HG03025 (cell line): ENCODE results near the gene STX8.
A peak's percentile ranks its signal among the peaks of the same experiment; 100 is the strongest.
"Not testable (repeated sequence)": the region's sequence is repeated elsewhere in the genome, so short reads cannot be mapped to it uniquely, and the experiment has no call there.

Experiments used
- ATAC-seq: cut with Tn5 transposase; IDR thresholded peaks from one replicate; pipeline ENCODE4 v1.9.1; 2021; ENCODE audit warnings: mild to moderate bottlenecking, moderate library complexity; ENCODE audit not compliant: unreplicated experiment, low FRiP score

Gene STX8

DNA sequence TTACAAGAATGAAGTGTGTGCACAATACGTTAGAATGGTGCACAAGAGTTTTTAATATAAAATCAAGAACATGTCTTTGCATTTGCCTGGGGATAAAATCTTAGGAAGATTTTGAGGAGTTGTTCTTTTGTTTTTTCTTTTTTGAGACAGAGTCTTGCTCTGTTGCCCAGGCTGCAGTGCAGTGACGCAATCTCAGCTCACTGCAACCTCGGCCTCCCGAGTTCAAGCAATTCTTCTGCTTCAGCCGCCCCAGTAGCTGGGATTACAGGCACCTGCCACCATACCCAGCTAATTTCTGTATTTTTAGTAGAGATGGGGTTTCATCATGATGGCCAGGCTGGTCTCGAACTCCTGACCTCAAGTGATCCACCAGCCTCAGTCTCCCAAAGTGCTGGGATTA is 128.3 kb downstream of the STX8 start:
- ATAC-seq: not testable (repeated sequence)

GRCh38 chr17:9446528-9446927 is 129.1 kb downstream of the STX8 start:
- no peak for ATAC-seq

DNA sequence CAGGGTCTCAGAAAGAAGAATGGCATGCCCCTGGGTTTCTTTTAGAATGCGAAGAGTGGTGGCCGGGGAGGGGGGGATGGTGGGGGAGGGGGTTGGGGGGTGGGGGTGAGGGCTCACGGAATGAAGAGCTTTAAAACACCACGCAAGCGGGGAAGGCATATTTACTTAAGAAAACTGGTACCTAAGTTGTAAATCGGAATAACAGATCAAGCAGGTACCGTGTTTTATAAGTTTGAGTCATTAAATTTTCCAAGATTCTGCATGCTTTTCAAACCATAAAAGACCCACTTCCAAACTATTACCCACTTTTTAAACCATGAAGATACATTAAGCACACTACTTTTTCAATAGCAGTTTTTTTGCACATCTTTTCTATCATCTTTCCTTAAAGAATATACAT is 130.2 kb downstream of the STX8 start:
- ATAC-seq: no peak

DNA sequence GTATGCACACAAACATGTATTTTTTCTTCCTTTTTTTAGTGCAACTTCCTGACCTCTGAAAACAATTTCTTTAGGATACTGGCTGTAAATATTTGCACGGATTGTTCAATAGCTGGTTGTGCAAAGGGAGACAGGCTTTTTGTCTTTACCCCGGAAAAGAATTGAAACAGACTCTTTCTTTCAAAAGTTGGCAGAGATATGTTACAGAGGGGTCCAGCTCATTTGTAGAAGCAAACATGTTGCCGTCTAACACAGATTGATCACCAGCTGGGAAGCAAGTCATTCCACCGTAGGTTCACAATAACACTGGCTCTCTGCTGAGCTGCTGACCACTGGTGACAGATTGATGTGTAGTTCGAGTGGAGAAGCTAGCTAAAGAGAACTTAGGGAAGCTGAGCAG is 130.9 kb downstream of the STX8 start:
- ATAC-seq: no peak

- ATAC-seq: no peak
These were observed 131.8 kb downstream of the STX8 start for GRCh38 chr17:9443811-9444210.

DNA sequence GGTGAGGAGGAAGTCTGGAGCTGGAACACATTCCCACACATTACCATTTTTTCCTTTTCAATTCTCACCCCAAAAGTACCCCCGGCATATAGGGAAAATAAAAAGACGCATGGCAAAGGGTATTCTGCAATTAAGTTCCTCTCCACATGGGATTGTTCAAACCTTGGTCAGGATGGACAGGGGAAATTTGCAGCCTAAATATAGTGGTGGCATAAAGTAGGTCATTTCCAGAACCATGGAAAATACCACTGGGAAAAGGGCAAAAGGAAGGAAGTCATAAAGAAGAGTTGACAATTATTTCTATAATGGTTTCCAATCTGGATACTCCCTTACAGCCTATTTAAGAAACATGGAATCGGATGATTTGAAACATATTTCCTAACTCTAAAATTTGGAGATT is 135.8 kb downstream of the STX8 start:
- no peak for ATAC-seq

GRCh38 chr17:9436630-9437029 is 139.0 kb downstream of the STX8 start:
- ATAC-seq: no peak

DNA sequence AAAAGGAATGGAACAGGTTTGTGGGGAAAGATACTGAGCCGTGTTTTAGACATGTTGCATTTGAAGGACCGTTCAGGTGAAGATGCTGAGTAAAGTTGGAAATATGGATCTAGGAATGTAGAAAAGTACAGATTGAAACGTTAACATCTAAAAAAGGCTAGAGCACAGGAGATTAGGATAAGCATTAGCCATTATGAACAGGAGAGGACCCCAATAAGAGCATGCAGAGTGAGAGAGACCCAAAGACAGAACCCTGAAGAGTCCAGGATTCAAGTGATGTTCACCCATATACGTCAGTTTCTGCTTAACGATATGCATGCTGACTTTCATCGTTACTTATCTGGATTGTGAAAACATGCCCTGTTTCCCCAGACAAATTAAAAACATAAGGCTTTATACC is 140.5 kb downstream of the STX8 start:
- ATAC-seq: no peak

GRCh38 chr17:9434642-9435057 is 141.0 kb downstream of the STX8 start:
- no peak for ATAC-seq

GRCh38 chr17:9432934-9433421 is 142.6 kb downstream of the STX8 start:
- no peak for ATAC-seq

DNA sequence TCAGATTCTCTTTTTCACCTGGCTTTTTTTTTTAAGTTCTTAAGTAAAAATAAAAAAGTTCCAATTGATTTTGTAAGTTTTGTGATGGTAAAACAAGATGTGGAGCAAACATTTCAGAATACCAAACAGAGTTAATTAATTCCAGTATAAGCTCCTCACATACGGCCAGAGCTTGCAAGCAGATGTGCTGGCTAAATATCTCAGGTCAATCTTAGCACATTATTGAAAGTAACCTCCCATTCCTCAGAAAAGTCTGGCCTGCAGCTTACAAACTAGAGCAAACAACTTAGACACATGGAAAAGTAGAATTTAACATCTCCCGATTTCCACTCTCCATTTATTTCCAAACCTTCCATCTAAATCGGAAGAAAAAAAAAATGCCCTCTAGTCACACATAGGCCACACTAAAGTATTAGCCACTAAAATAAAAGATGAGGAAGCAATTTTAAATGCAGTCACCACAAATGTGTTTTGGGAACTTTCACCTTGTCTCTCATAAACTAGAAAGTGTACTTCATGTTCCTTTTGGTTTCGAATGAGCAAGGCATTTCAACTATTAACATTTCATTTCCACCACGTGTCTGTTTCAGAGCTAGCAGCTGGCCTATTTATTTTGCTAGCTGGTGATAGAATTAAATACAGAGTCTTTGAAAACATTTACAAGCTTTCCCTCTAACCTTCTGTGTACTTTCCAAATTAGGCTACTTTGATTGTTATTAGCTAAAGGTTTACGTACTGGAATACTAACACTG is 143.3 kb downstream of the STX8 start:
- ATAC-seq: no peak

DNA sequence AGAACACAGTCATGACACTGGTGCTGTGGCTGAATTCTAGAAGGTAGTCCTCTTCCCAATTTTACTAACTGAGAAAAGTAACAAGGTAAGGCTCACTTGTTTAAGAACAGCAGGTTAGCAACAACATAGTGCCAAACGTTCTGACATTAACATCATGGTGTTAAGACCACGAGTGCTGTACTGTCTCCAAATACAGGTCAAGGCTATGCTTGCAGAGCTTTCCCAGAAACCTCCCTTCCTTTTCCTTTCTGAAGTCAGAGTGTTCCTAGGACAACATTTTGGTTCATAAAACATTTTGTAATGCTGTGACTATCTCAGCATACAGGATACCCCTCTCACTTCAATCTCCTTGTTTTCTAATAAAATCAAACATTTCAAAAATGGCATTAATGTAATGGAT is 144.0 kb downstream of the STX8 start:
- no peak for ATAC-seq

DNA sequence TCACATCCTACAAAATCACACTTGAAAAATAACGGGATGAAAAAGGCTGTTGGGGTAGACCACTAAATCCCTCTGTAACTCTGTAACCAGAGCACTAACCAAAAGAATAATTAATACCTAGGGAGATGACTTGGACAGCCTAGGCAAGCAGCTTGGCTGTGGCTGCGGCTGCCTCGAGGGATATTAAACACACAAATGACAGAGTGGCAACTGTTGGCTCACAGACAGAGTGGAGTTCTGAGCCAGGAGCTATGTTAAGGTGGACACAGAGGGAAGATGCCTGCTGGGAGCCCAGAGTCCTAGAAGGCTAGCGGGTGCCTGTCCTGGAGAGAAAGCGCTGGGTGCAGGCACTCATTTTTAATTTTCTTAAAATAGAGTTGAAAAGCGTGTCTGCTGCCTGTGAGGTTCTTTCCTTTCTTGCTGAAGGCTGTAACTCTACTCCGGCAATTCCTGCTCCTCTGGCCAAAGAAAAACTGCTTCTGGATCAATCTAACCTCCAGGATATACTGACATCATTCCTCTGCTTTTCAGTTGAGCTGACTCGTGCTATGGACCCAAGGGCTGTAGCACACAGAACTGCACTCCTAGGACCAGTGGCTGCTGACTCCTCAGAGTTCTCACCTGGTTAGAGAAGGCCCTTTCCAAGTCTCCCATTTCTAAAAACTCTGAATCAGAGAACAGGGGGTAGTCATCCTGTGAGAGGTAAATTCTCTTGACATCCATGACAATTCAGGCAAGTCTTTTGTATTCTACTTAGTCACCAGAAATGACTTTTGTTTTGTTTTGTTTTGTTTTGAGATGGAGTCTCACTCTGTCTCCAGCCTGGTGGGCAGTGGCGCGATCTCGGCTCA is 147.9 kb downstream of the STX8 start:
- no peak for ATAC-seq

DNA sequence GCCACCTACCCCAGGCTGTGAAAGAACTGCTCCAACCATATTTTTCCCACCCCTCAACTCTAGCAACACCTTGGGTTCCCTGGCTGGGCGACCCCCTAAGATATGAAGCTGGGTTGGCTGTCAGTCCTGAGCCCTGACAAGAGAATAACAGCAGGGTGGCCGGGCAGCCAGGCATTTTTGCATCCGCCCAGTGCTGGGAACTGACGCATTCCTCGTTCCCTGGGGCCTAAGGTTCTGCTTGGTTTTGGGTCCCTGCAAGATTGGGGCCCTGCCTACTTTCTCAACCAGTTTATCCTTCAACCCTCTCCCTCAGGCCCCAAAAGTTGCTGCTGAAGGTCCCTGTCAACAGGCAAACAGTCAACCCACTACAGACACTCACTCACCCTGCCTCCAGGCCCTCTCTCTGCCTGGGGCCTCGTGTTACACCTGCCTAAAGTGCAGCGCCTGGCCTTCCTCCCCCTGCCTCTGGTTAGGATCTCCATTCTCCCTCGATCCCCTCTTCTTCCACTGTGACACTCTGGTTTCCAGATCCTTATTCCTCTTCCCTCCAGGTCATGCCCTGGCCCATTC is 151.5 kb downstream of the STX8 start:
- no peak for ATAC-seq

DNA sequence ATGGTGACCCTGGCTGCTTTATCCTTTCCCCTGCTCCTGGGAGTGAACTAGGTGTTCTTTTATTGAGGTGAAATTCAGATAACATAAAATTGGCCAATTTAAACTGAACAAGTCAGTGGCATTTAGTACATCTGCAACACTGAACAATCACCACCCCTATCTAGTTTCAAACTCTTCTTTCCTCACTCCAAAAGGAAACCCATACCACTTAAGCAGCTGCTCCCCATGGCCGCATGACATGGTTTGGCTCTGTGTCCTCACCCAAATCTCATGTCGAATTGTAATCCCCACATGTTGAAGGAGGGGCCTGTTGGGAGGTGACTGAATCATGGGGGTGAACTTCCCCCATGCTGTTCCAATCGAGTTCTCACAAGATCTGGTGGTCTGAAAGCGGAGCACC is 154.1 kb downstream of the STX8 start:
- no peak for ATAC-seq

- no peak for ATAC-seq
These were observed 155.6 kb downstream of the STX8 start for GRCh38 chr17:9419932-9420453.

DNA sequence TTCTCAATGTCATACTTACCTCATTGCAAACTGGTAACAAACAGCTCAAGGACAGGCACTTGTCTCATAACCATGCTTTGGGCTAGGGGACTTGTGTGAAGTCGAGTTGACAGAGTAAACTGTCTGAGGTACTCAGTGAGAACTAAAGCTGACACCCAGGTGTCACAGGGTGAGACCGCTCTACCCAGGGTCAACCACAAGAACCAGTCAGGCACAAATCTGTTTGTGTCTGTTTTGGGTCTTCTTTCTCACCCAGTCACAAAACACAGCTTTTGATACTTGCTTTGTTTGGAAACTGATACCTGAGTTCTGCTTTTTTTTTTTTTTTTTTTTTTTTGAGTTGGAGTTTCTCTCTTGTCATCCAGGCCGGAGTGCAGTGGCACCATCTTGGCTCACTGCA is 161.1 kb downstream of the STX8 start:
- ATAC-seq: peak; percentile 93

GRCh38 chr17:9410737-9411136 is 164.9 kb downstream of the STX8 start:
- ATAC-seq: no peak

DNA sequence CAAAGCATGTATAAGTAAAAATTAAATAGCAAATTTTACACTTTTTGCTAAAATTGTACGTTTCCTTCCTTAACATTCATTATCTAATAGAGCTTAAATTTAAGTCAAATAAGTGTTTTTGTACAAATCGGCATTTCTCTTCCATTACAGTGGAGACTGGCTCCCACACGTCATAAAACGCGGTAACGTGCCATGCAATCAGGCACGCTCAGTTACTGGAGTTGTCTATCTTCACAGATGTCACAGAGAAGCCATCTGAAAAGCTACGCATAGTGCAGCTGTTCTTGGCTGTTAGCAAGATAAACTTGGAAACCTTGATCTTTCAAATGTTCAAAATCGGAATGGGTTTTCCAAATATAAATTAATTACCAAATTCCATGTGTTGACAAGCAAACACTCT is 165.3 kb downstream of the STX8 start:
- ATAC-seq: no peak

- ATAC-seq: no peak
These were observed 165.7 kb downstream of the STX8 start for GRCh38 chr17:9409878-9410277.
